ENCODE measurements around the gene PITX1.

PITX1 gene

GRCh38 chr5:135027697-135028615 lies 6.1 kb downstream of the PITX1 start:
- DNase-seq: peak; percentile 27

- DNase-seq: peak; percentile 29
Observed at GRCh38 chr5:135027266-135027696, 6.7 kb downstream of the PITX1 start.

DNA sequence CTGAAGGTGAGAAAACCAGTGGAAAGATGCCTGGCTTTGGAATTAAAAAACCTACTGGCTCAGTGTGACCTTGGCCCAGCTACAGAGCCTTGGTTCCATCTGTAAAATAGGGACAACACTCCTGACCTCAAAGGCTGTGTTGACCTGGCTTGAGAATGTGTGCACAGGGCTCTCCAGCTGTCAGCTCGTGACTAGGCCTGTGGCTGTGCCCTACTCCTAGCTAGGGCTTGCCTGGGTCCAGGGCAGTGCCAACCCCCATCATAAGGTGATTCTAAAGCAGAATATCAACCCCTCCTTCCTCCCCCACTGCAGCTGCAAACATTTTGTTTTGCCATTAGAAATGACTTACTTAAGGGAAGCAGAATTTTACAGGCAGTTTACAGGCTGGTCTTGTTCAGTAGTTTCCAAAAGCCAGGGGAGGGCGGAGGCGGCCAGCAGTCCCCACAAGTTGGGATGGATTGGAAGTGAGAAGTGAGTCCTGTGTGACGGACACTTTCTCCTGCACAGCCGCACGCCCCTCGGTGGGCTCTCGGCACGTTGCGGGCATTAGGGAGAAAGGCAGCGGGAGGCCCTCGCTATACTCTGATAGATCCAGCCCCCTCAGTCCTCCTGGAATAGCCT lies 7.3 kb downstream of the PITX1 start:
- DNase-seq: peak; percentile 40

DNA sequence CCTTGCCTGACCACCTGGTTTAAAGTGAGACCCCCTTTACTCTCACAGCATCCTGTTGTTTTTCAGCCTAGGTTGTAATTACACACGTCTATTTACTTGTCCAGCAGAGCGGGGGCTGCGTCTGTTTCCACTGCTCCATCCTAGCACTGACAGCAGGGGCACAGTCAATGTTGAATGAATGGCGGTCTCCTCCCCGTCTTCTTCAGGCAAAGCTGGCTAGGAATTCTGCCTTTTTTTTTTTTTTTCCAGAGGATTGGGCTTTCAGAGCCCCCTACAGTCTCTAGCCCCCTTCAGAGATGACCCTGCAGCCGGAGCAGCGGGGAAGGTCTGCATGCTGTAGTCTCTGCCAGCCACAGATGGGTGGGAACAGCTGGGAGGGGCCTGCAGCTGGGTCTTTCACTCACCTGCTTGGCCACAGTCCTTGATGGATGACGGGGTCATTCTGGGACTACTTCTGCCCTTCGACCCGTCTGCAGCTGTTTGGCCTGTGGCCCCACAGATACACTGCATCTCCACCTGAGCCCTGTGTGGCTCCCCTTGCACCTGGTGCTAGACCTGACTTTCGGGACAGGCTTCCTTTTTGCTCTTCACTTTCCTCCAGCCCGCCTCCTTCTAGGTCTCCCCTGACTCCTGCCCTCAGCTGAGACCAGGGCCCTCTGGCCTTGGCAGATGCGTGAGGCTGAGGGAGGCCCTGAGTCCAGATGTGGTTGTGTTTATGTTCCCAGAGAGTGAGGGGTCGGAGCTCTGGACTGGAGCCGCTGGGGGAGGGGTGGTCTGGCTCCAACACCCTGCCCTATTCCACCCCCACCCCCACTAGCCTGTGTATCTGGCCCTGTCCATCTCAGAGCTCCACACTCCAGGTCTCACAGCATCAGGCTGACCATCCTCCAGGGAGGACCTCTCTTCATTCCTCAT lies 8.0 kb downstream of the PITX1 start:
- DNase-seq: no peak

- peak; percentile 45 for DNase-seq
Observed at GRCh38 chr5:135024956-135025729, 8.9 kb downstream of the PITX1 start.

GRCh38 chr5:135020111-135020895 lies 13.7 kb downstream of the PITX1 start:
- no peak for DNase-seq

- no peak for DNase-seq
Observed at GRCh38 chr5:135019314-135019713, 14.7 kb downstream of the PITX1 start.

DNA sequence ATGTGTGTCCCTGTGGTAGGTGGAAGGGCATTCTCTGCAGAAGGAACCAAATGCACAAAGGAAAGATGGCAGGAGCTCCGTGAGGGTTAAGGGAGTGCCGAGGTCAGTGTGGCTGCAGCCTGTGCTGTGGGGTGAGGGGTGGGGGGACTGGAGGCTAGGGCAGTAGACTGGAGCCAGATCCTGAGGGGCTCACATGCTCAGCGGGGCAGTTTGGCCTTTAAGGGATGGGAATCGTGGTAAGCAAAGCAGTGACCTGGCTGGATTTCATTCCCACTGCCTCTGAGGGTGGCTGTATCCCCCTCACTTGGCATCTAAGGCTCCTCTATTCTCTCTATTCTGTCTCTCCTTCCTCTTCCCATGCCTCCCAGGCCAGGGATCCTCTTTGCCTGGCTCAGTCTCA lies 15.6 kb downstream of the PITX1 start:
- no peak for DNase-seq

- DNase-seq: no peak
Observed at GRCh38 chr5:135016861-135017290, 17.2 kb downstream of the PITX1 start.

GRCh38 chr5:135015942-135016341 lies 18.1 kb downstream of the PITX1 start:
- DNase-seq: no peak

GRCh38 chr5:135013947-135014570 lies 20.0 kb downstream of the PITX1 start:
- peak; percentile 24 for DNase-seq

GRCh38 chr5:135013445-135013844 lies 20.6 kb downstream of the PITX1 start:
- DNase-seq: no peak

GRCh38 chr5:135012951-135013391 lies 21.1 kb downstream of the PITX1 start:
- DNase-seq: no peak

DNA sequence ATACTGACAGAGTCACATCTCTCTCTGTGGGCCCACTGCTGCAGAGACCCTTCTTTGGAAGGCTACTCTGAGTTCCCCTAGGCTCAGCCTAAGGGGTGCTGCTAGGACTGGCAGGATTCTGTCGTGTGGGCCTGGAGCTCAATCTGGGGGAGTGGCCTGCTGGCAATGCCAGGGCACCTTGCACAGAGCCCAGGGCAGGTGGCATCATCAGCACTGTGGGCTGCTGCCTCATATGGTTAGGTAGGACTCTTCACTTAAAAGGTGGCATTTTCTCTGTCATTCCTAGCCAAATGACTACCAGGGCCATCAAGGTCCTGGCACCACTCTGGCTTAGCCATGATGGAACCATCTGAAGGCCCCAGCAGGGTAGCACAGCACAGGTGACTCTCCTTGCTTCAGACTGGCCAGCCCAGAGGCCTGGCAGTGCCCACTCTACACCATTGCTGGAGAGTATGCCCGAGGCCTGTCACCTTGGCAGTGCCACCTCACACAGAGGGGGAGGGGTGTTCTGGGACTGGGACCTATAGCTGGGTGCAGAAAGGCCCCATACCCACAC lies 21.9 kb downstream of the PITX1 start:
- DNase-seq: no peak

DNA sequence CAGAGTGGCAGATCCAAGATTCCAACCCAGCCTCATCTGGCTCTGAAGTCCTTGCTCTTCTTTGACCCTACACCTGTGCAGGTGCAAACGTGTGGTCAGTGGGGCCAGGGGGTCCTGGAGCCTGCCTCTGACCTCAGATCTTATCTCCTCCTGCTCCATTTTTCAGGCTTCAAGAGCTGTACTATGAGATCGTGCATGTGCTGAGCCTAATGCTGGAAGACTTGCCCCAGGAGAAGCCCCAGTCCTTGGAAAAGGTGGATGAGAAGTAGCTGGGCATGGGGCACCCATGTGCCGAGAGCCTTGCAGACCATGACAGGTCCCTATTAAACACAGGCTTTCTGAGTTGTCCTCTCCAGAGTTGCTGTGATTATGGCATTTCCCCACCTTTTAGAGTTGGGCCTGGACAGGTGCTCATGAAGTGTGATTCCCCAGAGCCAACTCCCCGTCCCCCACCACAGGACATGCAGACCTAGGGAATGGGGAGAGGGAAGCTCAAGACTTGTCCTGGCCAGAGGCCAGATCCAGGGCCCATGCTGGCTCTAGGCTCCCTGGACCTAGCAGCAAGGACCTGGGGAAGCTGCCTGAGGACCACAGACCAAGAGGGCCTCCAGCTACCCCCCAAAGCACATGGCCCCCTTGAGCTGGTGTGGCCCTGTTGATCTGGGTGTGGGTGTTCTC lies 22.5 kb downstream of the PITX1 start:
- no peak for DNase-seq

DNA sequence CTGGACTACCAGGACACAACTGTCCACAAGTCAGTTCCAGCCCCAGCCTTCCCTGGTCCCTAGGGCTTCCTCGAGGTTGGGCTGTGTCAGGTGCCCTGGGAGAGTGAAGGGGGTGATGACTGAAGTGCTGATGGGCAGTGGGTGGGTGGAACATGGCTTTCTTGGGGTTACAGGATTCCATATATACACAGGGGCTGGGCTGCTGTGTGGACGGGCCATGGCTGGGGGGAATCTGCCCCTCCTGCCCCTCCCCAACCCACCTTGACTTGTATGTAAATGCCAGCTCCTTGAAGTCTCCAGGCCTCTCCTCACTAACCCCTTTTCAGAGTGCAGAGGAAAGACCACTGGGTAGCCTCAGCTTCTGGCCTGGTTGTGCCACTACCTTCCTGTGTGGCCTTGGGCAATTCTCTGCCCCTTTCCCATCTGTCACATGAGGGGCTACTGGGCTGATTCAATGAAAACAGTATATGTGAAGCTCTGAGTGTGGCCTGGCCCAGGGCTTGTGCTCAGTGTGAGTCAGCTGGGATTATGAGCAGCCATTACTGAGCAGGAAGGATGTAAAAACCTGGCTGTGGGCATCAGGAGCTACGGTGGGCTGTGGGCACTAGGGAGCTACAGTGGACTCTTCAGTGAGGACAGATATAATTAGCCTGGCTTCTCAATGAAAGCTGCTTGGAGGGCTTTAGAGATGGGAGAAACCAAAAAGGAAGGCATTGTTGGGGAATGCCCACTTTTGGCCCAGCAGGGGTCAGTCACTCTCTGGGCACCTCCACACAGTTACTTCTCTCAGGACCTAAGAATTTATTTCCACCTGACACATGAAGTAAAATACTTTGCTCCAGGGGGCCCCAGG lies 23.3 kb downstream of the PITX1 start:
- peak; percentile 5 for DNase-seq

- no peak for DNase-seq
Observed at GRCh38 chr5:135009736-135010501, 24.1 kb downstream of the PITX1 start.

Measured in HCEC 1CT (cell line).